Erythroblast (primary cell): Measurements from ENCODE around the gene STK39.

ENCODE experiments used
- GATA1 ChIP-seq: IDR thresholded peaks from 2 replicates; pipeline ENCODE4 v1.6.1; 2011; ENCODE audit warnings: low read depth, mild to moderate bottlenecking, control low read depth, low read length, moderate library complexity
- POLR2A ChIP-seq: IDR thresholded peaks from 2 replicates; pipeline ENCODE4 v1.6.1; 2011; ENCODE audit warnings: mild to moderate bottlenecking, low read length

- TF ChIP-seq POLR2A (no peak), GATA1 (no peak)
These were observed 9.7 kb downstream of the STK39 start for GRCh38 chr2:168237741-168238140.
